Measurements from ENCODE around the gene BLMH.

Gene BLMH, protein sequence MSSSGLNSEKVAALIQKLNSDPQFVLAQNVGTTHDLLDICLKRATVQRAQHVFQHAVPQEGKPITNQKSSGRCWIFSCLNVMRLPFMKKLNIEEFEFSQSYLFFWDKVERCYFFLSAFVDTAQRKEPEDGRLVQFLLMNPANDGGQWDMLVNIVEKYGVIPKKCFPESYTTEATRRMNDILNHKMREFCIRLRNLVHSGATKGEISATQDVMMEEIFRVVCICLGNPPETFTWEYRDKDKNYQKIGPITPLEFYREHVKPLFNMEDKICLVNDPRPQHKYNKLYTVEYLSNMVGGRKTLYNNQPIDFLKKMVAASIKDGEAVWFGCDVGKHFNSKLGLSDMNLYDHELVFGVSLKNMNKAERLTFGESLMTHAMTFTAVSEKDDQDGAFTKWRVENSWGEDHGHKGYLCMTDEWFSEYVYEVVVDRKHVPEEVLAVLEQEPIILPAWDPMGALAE
- 68.3 to 72.3 reads per million in 2 experiments for total RNA-seq

DNA sequence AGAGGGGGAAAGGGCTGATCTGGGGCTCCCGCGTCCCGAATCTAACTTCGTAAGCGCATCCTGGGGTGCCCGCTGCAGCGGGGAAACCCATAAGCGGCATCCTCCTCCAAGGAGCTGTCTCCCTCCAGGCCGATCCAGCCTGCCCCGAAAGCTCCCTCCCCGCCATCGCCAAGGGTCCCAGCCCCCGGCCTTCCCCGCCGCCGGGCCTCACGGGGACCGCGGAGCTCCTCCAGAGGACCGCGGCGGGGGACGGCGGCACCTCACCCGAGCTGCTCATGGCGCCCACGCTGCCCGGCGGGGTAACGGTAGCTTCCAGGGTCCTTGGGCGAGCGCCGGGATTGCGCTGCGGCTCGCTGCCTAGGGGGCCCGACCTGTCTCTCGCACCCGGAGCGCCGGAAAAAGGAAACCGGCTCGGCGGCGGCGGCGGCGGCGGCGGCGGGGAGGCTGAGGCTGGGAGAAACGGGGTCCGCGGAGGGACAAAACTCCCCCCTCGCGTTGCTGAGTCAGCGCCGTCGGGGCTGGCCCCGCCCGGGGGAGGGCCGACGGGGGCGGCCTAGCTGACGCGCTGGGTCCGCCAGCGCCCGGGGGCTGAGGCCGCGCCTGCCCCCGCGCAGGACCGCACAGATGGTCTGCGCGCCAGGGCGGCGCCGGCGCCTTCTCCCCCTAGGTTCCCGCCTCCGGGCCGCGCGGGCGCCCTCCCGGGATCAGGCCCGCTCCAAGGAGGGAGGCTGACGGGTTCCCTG, at the start of gene BLMH:
Gene BLMH (minus strand): TSS at position 402 of the 743 bp plus-strand sequence. CDS start 125 bp downstream, at position 277.
- DNase-seq (ENCODE audit: low read depth) = peak; percentile 69

DNA sequence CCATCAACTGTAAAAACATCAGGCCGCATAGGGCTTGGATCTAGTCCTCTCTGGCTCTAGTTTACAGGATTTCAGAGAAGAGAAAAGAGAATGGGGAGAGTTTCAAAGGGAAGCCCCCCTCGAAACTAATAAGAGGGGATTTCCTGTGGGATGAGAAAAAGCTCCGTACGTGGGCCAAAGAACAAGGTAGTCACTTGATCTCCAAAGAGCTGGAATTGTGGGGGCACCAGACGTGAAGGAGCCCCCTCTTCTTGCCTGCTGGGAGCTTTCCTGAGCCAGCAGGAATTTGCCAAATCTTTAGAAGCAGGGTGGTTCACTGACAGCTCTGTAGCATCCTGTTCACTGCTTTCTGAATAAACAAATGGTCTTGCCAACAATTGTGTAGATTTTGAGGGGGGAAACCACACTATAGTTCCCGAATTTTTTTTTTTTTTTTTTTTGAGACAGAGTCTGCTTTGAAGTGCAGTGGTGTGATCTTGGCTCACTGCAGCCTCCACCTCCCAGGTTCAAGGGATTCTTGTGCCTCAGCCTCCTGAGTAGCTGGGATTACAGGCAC, 49.1 kb upstream of the BLMH start:
- no peak for DNase-seq (ENCODE audit: low read depth)

DNA sequence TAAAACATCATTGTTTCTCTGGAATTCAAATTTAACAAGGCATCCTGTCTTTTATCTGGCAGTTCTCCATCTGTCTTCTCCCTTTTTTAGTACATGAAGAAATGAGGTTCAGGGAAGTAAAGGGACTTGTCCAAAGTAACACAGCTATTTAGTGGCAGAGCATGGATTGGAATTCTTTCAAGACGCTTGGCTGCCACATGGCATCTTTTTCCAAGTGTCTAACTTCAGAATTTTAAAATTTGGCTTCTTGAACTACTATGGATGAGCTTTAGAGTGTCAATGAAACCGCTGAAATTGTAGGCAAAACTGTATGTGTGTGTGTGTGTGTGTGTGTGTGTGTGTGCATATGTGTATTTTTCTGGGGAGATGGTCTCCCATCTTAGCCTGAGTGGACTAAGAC, 47.3 kb upstream of the BLMH start:
- DNase-seq (ENCODE audit: low read depth) = no peak

DNA sequence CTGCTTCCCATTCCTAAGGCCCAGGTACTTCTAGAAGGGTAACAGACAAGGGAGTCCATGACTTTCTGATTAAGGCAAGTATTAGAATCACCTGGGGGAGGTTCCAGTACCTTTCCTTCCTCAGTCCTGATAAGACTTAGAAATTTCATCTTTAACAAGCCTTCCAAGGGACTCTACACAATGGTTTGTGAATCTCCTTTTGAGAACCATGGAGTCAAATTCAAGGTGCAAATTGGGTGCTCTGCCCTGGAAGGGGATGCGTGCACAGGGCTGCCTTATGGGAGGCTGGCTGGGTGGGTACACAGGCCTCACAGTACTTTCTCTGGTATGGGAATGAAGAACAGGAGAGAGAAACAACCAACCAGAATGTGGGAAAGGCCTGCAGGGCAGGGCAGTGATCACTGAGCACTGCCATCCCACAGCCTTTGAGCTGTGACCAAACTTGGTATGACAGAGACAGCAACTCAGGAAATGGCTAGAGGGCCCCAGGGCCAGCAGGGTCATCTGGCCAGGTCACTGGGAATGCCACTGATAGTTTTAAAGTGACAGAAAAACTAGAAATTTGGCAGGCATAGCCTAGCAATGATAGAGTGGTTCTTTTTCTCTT, 45.8 kb upstream of the BLMH start:
- no peak for DNase-seq (ENCODE audit: low read depth)

DNA sequence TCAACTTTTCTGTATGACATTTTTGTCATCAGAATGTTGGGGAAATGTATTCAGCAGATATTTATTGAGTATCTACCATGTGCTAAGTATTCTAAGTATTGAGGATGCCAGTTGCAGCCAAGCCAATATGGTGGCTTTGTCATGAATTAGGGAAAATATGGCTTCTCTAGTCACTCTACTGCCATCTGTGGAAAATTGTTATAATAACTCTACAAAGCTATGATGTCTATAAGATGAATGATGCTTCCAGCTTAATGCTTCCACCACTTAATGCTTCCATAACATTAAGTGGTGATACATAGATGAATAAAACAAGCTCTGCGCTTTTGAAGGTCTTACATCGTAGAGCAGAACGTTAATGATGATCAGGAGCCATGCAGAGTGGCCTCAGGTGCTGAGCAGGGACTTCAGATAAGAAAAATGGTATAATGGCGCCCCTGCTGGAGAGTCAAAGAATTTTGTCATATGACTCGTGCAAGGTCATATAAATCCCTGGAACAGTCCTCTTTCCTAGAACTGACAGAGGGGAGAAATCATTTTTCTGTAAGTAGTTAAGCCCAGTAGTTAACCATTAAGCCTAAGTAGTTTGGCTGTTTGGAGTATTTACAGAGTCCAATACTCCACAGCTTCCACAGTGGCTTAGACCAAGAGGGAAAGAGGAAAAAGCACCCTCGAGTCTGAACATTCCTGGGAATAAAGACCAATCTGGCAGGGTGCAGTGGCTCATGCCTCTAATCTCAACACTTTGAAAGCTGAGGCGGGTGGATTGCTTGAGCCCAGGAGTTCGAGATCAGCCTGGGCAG, 44.8 kb upstream of the BLMH start:
- DNase-seq (ENCODE audit: low read depth) = peak; percentile 44

DNA sequence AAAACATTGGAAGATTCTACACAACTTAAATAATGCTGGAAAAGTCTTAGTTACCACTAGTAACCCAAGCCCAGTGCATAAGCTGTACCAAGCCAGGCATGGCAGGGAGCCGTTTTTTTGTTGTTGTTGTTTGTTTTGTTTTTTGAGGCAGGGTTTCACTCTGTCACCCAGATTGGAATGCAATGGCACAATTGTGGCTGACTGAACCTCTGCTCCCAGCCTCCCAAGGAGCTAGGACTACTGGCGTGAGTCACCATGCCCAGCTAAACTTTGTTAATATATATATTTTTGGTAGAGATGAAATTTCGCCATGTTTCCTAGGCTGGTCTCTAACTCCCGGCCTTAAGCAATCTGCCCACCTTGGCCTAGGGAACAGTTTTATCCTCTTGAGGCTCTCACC, 42.7 kb upstream of the BLMH start:
- DNase-seq (ENCODE audit: low read depth) = no peak

DNA sequence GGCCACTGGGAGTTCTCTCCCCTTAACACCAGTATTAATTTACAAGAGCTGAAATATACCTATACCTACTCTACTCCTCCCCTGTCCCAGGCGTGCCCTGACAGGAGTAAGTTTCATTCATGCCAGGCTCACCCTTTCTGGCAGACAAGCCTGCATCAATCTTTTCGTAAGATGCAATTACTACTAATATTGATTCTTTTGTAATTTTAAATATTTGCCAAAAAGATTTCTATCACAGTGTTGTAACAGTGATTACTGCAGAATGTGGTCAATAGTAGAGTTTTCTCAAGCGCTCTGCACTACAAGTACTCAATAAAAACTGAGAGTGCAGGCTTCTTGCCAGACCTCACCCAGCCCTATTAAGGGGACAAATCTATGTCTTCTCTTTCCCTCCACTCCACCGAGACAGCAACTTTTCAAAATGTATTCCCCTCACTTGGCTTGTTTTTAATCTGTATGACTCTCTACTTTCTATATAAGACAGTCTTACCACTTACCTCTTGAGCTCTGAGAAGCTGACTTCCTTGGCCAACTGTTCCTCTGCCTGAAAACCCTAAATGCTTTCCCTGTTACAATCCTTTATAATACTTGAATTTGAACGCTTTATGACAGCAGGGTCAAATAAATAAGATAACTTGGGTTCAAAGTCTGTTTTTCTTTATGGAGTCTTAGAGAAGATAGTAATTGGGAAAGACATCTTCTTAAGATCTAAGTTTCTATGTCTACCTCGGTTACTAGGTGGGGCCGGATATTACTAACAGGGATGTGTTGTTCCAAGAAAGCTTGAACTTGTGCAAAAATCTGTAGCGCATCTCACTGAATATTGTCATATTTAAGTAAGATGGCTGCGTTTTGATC, 42.0 kb upstream of the BLMH start, which contains the start of gene TMIGD1:
Gene TMIGD1 (minus strand): TSS at position 555 of the 858 bp plus-strand sequence. CDS start 1,924 bp downstream, outside the sequence.
- DNase-seq (ENCODE audit: low read depth) = no peak

DNA sequence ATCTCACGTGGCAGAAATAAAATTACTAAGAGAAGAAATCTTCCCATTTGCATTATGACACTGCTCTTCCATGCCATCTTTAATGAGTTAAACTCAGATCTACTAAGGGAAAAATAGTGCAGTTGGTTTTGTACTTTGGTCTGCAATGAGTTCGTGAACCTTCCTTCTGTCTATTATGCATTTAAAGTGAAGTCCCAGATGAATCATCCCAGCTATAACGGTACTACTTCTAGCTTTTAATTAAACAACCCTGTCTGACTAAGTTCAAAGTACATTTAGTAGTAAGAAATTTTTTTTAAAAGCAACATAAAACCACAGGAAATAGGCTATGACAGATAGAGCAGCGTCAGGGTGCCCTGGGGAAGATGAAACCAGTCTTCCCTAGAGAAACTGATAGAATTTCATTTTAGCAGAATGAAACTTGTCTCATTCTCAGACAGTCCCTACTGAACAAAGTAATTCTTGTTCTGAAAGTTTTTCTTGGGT, 40.4 kb upstream of the BLMH start:
- DNase-seq (ENCODE audit: low read depth) = peak; percentile 35

DNA sequence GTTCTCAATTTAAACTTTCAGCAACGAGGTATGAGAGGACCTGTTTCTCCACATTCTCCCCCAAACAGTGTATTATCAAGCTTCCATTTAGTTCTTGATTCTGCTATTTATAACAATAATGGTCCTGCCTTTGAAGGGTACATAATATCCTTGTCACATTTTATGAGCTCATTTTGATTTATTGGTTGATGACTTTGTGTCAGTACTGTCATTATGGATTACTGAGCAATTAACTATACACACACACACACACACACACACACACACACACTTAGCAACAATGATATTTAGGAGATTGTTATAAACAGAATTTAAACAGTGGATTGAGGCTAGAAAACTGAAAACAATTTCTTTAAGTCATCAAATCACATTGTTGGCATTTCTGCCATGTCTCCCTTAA, 35.1 kb upstream of the BLMH start:
- no peak for DNase-seq (ENCODE audit: low read depth)

DNA sequence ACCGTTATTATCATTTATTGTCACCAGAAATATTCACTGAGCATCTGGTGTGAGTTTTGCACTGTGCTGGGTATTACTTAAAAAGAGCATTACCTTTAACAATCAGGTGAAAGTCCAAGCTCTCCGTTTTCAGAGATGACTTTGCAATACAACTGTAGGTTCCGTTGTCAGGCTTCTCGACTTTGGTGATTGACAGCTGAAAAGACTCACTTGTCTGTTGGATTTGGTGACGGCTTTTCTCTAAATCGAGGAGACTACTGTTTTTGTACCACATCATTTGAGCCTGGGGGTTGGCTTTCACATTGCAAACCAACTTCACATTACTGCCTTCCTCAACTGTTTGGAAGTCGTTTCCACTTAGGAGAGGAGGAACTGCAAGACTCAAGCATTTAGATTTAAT, 33.0 kb upstream of the BLMH start:
- no peak for DNase-seq (ENCODE audit: low read depth)

DNA sequence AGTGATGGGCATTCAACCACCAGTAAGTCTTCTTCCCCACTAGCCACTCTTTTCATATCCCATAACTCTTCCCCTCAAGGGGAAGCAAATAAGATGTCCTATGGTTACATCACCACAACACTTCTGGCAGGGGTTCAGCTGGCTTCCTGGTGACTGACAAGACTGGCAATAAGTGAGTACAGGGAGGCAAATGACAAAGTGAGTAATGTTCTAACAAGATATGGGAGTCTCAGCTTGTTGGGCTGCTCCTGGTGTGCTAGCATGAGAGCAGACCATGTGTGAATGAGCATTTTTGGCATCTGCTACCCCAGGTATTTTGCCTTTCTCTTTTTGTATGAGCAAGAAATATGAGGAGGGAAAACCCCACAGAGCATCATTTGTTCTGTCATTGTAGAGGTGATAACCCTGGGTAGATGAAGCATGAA, 32.2 kb upstream of the BLMH start:
- peak; percentile 17 for DNase-seq (ENCODE audit: low read depth)

DNA sequence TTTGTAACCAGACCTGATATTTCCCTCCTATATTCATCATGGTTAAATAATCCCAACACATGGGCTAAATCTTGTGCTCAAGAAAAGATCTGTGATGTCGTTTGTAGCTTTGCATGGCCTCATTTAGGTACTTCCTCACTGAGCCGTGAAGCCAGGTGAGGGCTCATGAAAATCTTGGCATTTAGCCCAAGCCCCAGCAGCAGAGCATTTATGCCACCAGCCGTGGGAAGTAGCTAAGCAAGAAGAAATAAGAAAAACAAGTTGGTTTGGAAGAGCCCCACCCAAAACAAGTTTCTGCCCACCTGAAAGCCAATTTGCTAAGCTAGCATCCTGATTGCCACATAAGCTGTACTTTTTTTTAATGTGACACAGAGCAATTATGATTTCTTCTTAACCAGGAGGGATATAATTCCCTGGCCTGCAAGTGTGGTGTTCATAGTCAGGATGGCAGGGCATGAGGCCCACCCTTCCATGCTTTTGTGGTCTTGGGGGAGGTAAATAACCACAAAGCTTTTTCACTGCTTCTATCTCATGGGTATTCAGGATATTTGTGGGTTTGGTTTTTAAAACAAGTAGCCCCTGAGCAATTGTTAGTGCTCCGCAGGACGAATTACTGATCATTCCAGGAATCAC, 31.6 kb upstream of the BLMH start:
- DNase-seq (ENCODE audit: low read depth) = peak; percentile 61

DNA sequence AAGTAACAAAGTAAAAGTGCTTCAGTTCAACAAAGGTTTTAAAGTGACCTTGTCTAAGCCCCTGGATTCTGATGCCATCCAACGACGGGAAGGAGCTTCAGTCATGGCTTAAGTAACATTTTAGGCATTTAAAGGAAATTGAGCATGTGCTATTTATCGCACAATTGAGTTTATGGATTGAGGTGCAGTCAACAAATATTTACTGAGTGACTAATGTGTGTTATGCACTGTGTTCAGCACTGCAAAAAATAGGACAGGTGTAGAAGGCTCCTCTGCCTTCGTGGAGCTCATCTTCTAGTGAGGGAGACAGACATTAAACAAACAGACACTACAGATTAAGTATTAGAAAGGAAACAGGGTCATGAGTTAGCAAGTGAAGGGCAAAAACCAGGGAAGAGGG, 29.6 kb upstream of the BLMH start:
- DNase-seq (ENCODE audit: low read depth) = no peak

DNA sequence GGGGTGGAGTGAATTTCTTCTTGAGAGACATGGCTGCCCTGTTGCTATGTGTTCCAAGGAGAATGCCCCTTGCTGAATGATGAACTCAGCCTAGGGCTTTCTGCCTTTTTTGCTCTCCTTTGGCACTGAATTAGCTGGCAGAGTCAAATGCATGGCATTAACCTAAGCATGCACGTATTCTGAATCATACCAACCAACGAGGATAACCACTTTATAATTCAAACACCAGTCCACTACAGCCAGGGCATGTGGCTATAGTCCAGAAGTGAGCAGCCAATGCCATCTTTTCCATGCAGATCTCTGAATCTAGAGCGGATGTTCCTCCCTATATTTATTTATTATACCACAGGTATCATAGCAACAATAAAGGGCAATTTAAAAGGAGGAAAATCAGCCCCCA, 26.4 kb upstream of the BLMH start:
- no peak for DNase-seq (ENCODE audit: low read depth)

DNA sequence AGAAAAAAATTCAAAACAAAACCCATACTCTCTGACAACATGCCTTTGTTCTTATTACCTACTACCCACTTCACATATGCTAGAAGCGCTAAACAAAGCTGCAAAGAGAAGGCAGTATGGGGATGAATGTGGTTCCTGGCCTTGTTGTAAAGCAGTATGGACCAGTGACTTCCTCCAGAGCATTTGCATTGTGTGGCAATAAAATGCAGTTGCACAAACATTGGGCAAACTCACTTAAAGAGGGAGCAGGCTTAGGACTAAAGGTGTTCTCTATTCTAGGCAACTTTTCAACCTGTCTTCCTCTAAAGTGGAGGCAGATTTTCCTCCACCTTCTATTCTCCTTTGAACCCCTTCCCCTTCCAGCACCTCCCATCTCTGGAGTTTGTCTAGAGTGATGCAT, 25.0 kb upstream of the BLMH start:
- no peak for DNase-seq (ENCODE audit: low read depth)

DNA sequence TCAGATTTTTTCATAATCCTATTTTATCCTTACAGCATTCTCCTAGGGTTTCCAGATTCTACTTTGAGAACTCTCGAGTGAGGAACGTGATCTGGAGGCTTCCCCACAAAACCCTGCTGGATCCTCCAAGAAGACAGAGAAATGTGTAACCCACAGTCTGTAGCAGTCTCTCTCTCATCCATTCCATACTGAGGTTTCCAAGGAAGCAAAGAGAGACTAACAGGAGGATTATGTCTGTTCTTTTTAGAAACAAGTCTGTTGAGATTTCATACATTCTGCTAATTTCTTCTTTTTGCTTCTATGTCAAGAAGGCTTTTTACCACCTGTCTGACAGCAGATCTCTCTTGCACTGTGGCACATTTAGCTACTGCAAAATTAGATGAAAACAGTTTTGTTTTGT, 23.4 kb upstream of the BLMH start:
- no peak for DNase-seq (ENCODE audit: low read depth)

DNA sequence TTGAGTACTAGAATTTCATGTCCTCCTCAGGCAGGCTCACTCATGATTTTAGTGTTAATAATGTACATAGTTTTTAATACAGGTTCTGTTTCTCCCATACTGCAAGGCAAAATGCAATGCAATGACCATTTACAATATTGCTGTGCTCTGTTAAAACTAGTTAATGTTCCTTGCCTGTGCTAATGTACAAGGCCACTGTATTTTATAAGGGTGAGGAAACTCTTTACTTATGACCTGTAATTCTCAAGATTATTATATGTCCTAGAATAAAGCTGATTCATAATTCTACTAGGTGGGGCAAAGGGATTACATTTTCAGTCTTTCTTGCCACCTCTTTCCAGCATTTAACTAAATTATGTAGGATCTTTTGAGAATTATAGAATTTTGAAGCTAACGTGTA, 22.7 kb upstream of the BLMH start:
- DNase-seq (ENCODE audit: low read depth) = no peak

DNA sequence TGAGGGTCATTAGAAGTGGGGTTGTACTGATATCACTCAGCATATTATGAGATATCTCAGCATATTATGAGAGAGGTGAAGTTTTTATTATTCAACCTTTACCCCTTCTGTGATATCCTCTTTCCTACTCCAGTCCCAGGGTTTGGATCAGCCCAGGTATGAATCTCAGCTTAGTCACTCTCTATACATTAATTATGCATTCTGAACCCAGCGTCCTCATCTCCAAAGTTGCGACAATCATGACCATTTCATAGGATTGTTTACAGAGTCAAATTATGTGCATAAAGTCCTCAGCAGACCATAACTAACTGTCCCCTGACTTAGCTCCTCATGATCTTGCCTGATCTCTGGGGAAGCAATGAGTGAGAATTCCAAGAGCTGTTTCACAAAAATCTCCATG, 20.5 kb upstream of the BLMH start:
- no peak for DNase-seq (ENCODE audit: low read depth)

DNA sequence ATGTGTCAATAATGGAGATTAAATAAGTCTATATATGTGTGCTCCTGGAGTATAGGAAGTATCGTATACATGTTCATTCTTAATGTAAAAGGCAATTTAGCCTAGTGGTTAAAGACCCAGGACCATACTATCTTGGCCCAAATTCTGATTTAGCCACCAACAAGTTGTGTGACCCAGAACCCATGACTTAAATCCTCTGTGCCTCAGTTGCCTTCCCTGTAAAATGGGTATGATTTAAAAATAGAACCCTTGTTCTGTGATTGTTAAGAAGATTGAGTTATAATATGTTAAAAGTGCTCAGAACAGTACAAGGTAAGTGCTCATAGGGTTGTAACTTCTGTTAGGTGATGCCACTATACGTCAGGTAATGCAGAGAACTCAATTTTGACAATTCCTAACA, 18.8 kb upstream of the BLMH start:
- DNase-seq (ENCODE audit: low read depth) = no peak

DNA sequence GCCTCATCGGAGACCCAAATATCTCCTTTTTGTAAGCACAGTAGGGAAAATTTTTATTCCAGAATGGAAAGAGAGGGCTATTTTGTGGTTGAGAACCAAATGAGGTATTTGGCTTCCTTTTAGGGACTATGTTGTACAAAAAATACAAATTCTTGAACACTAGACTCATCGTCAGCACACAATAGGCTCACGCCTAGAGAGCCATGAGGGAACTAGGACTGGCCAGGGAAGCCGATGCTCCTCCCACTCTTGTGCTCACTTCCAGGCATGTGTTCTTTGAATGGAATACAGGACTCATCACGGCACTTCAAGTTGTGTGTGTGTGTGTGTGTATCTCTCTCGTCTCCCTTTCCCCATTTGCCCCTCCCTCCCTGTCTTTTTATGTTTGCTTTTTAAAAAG, 17.8 kb upstream of the BLMH start:
- DNase-seq (ENCODE audit: low read depth) = no peak
